Esophagus squamous epithelium (tissue), 4 donors: Measurements from ENCODE around the gene TMEM178B.

Source experiments
- POLR2A ChIP-seq, 4 donors: fragments of 450-650 bp; IDR thresholded peaks; one replicate each; pipeline ENCODE4 v1.6.1; 2017; ENCODE audit warnings: antibody characterized with exemption in 4 of 4, mild to moderate bottlenecking in 4 of 4, moderate library complexity in 3 of 4
- TF ChIP-seq, protein P1 (sequence below), 6 experiments: fragments of 450-650 bp in 4 of 6; fragments of 200-600 bp in 2 of 6; sonication (generic) in 2 of 6; IDR thresholded peaks; one replicate each; pipeline ENCODE4 v1.5.1; 2016 to 2019; ENCODE audit warnings: antibody characterized with exemption in 6 of 6, mild to moderate bottlenecking in 4 of 6, moderate library complexity in 4 of 6

DNA sequence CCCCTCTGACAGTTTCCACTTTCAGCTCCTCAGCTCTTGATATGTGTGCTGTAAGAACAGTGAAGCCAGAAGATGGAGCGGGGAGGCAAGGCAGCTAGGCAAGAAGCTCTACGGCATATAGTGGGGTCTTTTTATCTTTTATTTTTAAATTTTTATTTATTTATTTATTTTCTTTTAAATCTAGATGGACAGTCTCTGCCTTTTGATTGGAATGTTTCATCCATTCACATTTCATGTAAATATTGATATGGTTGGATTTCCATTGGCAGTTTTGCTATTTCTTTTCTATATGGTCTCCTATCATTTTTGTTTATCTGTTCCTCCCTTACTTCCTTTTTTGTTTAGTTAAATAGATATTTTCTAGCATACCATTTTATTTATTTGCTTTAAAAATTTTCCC lies 183.7 kb downstream of the TMEM178B start:
- no peak for TF ChIP-seq POLR2A (IDR thresholded peaks at IDR 0.05)
- TF ChIP-seq, protein P1, sequence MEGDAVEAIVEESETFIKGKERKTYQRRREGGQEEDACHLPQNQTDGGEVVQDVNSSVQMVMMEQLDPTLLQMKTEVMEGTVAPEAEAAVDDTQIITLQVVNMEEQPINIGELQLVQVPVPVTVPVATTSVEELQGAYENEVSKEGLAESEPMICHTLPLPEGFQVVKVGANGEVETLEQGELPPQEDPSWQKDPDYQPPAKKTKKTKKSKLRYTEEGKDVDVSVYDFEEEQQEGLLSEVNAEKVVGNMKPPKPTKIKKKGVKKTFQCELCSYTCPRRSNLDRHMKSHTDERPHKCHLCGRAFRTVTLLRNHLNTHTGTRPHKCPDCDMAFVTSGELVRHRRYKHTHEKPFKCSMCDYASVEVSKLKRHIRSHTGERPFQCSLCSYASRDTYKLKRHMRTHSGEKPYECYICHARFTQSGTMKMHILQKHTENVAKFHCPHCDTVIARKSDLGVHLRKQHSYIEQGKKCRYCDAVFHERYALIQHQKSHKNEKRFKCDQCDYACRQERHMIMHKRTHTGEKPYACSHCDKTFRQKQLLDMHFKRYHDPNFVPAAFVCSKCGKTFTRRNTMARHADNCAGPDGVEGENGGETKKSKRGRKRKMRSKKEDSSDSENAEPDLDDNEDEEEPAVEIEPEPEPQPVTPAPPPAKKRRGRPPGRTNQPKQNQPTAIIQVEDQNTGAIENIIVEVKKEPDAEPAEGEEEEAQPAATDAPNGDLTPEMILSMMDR (IDR thresholded peaks at IDR 0.05), result no peak
